COLO829 (cell line): ENCODE results near the gene EPN1.
"Not testable (repeated sequence)": the region's sequence is repeated elsewhere in the genome, so short reads cannot be mapped to it uniquely, and the experiment has no call there.

Experiments
- DNase-seq: peaks from one replicate; pipeline ENCODE4 v3.0.0; 2012; ENCODE audit warnings: low spot score

The EPN1 gene

GRCh38 chr19:55720214-55720746, 45.3 kb downstream of the EPN1 start:
- DNase-seq = no peak

GRCh38 chr19:55720801-55721200, 45.8 kb downstream of the EPN1 start:
- DNase-seq = no peak

- DNase-seq = no peak
These were observed 48.5 kb downstream of the EPN1 start for GRCh38 chr19:55723491-55723890.

GRCh38 chr19:55730378-55730777, 55.4 kb downstream of the EPN1 start:
- not testable (repeated sequence) for DNase-seq

GRCh38 chr19:55738302-55738701, 63.3 kb downstream of the EPN1 start, which contains the start of gene NLRP9:
NLRP9 (minus strand) TSS chr19:55738402; CDS start chr19:55738374, 28 bp downstream.
- no peak for DNase-seq

GRCh38 chr19:55750715-55751114, 75.7 kb downstream of the EPN1 start:
- DNase-seq = no peak

GRCh38 chr19:55753401-55753800, 78.4 kb downstream of the EPN1 start:
- no peak for DNase-seq

GRCh38 chr19:55756808-55757207, 81.8 kb downstream of the EPN1 start:
- DNase-seq = not testable (repeated sequence)

GRCh38 chr19:55758797-55759196, 83.8 kb downstream of the EPN1 start, which contains the start of gene RFPL4A:
RFPL4A (plus strand) TSS chr19:55759097; CDS start chr19:55761801, 2,704 bp downstream.
- DNase-seq = not testable (repeated sequence)
